H1 (cell line): ENCODE data around the gene TMEM106C. TPM values are rescaled to one million over a fixed set of nuclear protein-coding genes. Genes with fewer than 3 reads are reported as not detected.

Experiments used
- TAF7 ChIP-seq: optimal IDR thresholded peaks from 2 replicates; pipeline ENCODE3; 2011; ENCODE audit warnings: low read depth, mild to moderate bottlenecking, inconsistent platforms, low read length, moderate library complexity, borderline replicate concordance
- TBP ChIP-seq: IDR thresholded peaks from 2 replicates; pipeline ENCODE4 v1.6.1; 2011; ENCODE audit warnings: low read depth, low read length, improper control_type of control experiment
- polyA plus RNA-seq, 7 experiments: library from polyadenylated mRNA; depleted of rRNA in 3 of 7; stranded (reverse) in 5 of 7; unstranded in 2 of 7; fragments of >200 nt in 5 of 7; fragments of 200-250 nt in 2 of 7; gene quantifications; 1 replicate in 5 of 7; 2 replicates in 1 of 7; 4 replicates in 1 of 7; pipeline versions ENCODE4 v1.2.1 to v1.2.3, GENCODE V29; 2011 to 2013; ENCODE audit warnings: missing spikeins in 2 of 7, mixed read lengths in 2 of 7
- total RNA-seq: library from RNA; stranded (reverse); fragmentation: NEBNext Ultra II Directional; extraction: Animal tissue kit (Norgen Biotek cat#: 25700); gene quantifications from 2 replicates; pipeline ENCODE4 v1.2.1, GENCODE V29; 2021

Gene TMEM106C
- total and polyA plus RNA-seq, 2 of the 8 experiments (the other 6 are each of a cell fraction or from before 2014, with no cell fraction given): 36.6 to 45.3 TPM

DNA sequence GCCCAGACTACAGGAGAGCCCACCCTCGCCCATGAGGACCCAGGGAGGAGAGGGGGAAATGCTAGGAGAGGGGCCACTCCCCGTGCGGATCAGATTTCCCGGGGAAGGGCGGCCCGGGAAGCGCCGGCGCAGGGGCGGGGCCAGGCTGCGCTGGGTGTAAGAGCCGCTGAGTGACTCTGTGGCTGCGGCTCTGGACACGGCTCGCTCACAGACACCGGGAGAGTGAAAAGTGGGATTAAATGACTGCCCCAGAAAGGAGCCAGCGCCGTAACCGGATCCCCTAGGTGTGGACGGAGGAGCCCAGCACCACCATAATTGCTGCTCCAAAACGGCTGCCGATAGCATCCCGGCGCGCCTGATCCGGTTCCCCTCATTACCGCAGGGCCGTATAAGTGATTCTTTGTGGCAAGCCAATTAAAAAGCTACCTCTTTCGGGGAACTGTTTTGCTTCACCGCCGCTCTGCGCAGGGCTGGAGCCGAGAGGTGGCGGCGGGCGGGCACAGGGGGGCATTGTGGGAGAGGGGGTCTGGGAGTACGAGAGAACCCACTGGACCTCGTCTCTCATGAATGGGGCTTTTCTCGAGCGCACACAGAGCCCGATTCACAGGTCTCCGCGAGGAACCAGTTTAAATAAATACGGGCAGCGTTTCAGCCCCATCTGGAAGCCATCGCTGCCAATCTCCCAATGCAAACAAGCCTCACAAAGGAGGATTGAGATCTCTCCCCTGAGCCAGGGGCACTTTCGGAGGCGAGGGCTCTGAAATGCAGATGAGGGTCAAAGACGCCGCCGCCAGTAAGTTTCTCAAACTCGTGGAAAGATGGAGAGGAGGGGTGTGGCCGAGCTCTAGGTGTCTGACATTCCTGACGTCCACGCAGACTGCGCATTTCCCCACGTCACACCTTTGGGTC lies 38.4 kb downstream of the TMEM106C start (continued):
- TF ChIP-seq TAF7: no peak
- no peak for TF ChIP-seq TBP
